Sigmoid colon (tissue), 4 donors: ENCODE measurements around the gene DISP2.

Experiments
- POLR2A ChIP-seq, 2 donors: fragments of 450-650 bp; IDR thresholded peaks; one replicate each; pipeline ENCODE4 v1.6.1; 2016; ENCODE audit warnings: antibody characterized with exemption in 2 of 2, mild to moderate bottlenecking in 2 of 2, moderate library complexity in 2 of 2
- POLR2AphosphoS5 ChIP-seq, 4 donors: sonication (generic); formaldehyde crosslinking; IDR thresholded peaks; one replicate each; pipeline ENCODE4 v1.6.1; 2017; ENCODE audit warnings: antibody characterized with exemption in 4 of 4
- TF ChIP-seq, protein P1 (sequence below), 4 experiments: fragments of 450-650 bp in 3 of 4; fragments of 200-600 bp in 1 of 4; IDR thresholded peaks; one replicate each; pipeline ENCODE4 v1.5.1; 2016 to 2019; ENCODE audit warnings: antibody characterized with exemption in 4 of 4, mild to moderate bottlenecking in 3 of 4, moderate library complexity in 2 of 4

GRCh38 chr15:40379853-40380252 is 21.8 kb downstream of the DISP2 start:
- TF ChIP-seq POLR2A (IDR thresholded peaks at IDR 0.05) = no peak
- TF ChIP-seq, protein P1, sequence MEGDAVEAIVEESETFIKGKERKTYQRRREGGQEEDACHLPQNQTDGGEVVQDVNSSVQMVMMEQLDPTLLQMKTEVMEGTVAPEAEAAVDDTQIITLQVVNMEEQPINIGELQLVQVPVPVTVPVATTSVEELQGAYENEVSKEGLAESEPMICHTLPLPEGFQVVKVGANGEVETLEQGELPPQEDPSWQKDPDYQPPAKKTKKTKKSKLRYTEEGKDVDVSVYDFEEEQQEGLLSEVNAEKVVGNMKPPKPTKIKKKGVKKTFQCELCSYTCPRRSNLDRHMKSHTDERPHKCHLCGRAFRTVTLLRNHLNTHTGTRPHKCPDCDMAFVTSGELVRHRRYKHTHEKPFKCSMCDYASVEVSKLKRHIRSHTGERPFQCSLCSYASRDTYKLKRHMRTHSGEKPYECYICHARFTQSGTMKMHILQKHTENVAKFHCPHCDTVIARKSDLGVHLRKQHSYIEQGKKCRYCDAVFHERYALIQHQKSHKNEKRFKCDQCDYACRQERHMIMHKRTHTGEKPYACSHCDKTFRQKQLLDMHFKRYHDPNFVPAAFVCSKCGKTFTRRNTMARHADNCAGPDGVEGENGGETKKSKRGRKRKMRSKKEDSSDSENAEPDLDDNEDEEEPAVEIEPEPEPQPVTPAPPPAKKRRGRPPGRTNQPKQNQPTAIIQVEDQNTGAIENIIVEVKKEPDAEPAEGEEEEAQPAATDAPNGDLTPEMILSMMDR (IDR thresholded peaks at IDR 0.05) = no peak
- TF ChIP-seq POLR2AphosphoS5 (IDR thresholded peaks at IDR 0.05) = peak in 1 of 4 donors; percentile 23
